Measurements from ENCODE around the gene ZNF555.

The ZNF555 gene

DNA sequence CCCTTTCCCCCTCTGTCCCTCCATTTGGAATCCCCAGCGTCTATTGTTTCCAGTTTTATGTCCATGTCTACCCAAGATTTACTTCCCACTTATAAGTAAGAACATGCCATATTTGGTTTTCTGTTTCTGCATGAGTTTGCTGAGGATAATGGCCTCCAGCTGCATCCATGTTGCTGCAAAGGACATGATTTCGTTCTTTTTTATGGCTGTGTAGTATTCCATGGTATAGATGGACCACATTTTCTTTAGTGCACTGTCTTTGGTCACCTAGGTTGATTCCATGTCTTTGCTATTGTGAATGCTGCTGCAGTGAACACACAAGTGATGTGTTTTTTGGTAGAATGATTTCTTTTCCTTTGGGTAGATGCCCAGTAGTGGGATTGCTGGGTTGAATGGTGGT lies 3.8 kb downstream of the ZNF555 start:
- no peak overlapping the region for H3K27ac ChIP-seq (ENCODE audit: low read depth, low read length)
- no peak overlapping the region for H3K4me3 ChIP-seq (ENCODE audit: low read length)
- peaks cover 7% of the 10 kb centered on the region; the same call in 1 of the 2 replicates for H3K9me3 ChIP-seq (ENCODE audit: control insufficient read depth, insufficient read depth, low read length)
- H3K9me2 ChIP-seq (replicated peaks; ENCODE audit: control insufficient read depth, low read length), result no peaks in the 10 kb centered on the region
- peaks cover 11% of the 10 kb centered on the region for H3F3A ChIP-seq (ENCODE audit: control insufficient read depth, insufficient read depth)
- H3K79me2 ChIP-seq (ENCODE audit: control insufficient read depth, low read length), result peaks cover 35% of the 10 kb centered on the region
- H3K27me3 ChIP-seq (ENCODE audit: control insufficient read depth, low read length), result no peaks in the 10 kb centered on the region
- peaks cover 10% of the 10 kb centered on the region; the same call in 1 of the 2 replicates for H3K36me3 ChIP-seq (ENCODE audit: control insufficient read depth, low read length)
- peaks cover 24% of the 10 kb centered on the region for H3K4me1 ChIP-seq (ENCODE audit: control insufficient read depth, low read length)
- H3K4me2 ChIP-seq (ENCODE audit: low read length), result no peak overlapping the region
- H4K20me1 ChIP-seq (ENCODE audit: control insufficient read depth, insufficient read depth, low read depth, low read length), result no peaks in the 10 kb centered on the region
- no peak for TF ChIP-seq EZH2phosphoT487 (IDR thresholded peaks at IDR 0.05; ENCODE audit: borderline replicate concordance, low read length)
- TF ChIP-seq, protein P1, sequence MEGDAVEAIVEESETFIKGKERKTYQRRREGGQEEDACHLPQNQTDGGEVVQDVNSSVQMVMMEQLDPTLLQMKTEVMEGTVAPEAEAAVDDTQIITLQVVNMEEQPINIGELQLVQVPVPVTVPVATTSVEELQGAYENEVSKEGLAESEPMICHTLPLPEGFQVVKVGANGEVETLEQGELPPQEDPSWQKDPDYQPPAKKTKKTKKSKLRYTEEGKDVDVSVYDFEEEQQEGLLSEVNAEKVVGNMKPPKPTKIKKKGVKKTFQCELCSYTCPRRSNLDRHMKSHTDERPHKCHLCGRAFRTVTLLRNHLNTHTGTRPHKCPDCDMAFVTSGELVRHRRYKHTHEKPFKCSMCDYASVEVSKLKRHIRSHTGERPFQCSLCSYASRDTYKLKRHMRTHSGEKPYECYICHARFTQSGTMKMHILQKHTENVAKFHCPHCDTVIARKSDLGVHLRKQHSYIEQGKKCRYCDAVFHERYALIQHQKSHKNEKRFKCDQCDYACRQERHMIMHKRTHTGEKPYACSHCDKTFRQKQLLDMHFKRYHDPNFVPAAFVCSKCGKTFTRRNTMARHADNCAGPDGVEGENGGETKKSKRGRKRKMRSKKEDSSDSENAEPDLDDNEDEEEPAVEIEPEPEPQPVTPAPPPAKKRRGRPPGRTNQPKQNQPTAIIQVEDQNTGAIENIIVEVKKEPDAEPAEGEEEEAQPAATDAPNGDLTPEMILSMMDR (IDR thresholded peaks at IDR 0.05; ENCODE audit: low read depth, low read length, poor library complexity, severe bottlenecking), result no peak

DNA sequence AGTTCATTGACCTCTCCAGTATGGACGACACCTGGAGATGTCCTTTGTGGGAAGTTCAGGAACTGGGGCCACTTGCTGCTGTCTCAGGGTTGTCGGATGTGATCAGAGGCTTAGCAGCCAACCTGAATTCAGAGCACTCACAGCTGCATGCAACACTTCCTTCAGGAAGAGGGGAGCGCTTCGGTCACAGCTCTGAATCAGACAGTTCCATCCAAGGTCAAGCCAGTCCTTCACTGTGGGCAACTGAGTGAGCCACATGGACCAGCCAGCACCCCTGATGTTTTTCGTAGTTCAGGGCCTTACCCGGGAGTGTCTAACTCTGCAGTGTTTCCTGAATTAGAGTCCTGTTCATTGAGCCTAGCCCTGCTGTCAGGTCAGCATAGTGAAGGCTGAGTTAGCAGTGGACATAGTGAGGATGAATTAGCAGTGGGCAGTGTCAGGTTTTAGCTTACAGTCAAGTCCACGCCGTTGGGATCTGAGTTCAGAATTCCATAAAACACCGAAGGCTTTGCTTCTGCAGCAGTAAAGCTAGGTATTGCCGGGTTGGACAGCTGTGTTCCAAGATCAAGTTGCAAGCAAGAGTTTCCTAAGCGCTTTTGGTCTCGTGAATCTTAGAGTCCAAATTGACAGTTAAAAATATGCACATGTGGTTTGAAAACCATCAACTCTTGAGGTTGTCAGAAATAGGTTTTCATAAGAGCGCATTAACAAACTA lies 5.1 kb downstream of the ZNF555 start:
- Histone ChIP-seq H3K4me3 (ENCODE audit: low read length) (no peak overlapping the region), H3K9me2 (replicated peaks; ENCODE audit: control insufficient read depth, low read length) (no peaks in the 10 kb centered on the region), H3K4me2 (ENCODE audit: low read length) (no peak overlapping the region), H4K20me1 (ENCODE audit: control insufficient read depth, insufficient read depth, low read depth, low read length) (no peaks in the 10 kb centered on the region), H3K36me3 (ENCODE audit: control insufficient read depth, low read length) (peaks cover 21% of the 10 kb centered on the region), H3K27me3 (ENCODE audit: control insufficient read depth, low read length) (no peaks in the 10 kb centered on the region), H3K79me2 (ENCODE audit: control insufficient read depth, low read length) (peaks cover 35% of the 10 kb centered on the region), H3K27ac (ENCODE audit: low read depth, low read length) (no peak overlapping the region), H3K4me1 (ENCODE audit: control insufficient read depth, low read length) (peaks cover 18% of the 10 kb centered on the region), H3F3A (ENCODE audit: control insufficient read depth, insufficient read depth) (peaks cover 11% of the 10 kb centered on the region), H3K9me3 (ENCODE audit: control insufficient read depth, insufficient read depth, low read length) (peaks cover 14% of the 10 kb centered on the region; the same call in 1 of the 2 replicates)
- no peak for TF ChIP-seq EZH2phosphoT487 (IDR thresholded peaks at IDR 0.05; ENCODE audit: borderline replicate concordance, low read length)
- TF ChIP-seq, protein P1 (IDR thresholded peaks at IDR 0.05; ENCODE audit: low read depth, low read length, poor library complexity, severe bottlenecking), result no peak

DNA sequence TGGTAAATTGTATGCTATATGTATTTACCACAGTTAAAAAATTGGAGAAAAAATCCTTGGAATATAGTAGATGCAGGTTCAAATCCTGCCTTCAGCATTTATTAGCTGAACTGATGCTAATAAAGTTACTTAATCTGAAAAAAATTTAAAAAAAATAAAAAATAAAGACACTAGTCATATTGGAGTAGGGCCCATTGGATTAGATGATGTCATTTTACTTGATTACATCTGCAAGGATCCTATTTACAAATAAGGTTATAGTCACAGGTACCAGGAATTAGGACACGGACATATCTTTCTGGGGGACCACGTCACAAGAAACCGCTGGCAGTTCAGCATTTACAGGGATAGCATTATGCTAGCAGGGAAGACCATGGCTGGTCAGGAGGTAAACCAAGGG lies 6.2 kb downstream of the ZNF555 start:
- Histone ChIP-seq H3K9me3 (ENCODE audit: control insufficient read depth, insufficient read depth, low read length) (peaks cover 20% of the 10 kb centered on the region), H3F3A (ENCODE audit: control insufficient read depth, insufficient read depth) (peaks cover 7% of the 10 kb centered on the region), H4K20me1 (ENCODE audit: control insufficient read depth, insufficient read depth, low read depth, low read length) (no peaks in the 10 kb centered on the region), H3K9me2 (replicated peaks; ENCODE audit: control insufficient read depth, low read length) (no peaks in the 10 kb centered on the region), H3K79me2 (ENCODE audit: control insufficient read depth, low read length) (peaks cover 31% of the 10 kb centered on the region), H3K27ac (ENCODE audit: low read depth, low read length) (no peak overlapping the region), H3K4me2 (ENCODE audit: low read length) (no peak overlapping the region), H3K36me3 (ENCODE audit: control insufficient read depth, low read length) (peaks cover 32% of the 10 kb centered on the region), H3K4me1 (ENCODE audit: control insufficient read depth, low read length) (peaks cover 12% of the 10 kb centered on the region), H3K27me3 (ENCODE audit: control insufficient read depth, low read length) (no peaks in the 10 kb centered on the region), H3K4me3 (ENCODE audit: low read length) (no peak overlapping the region)
- TF ChIP-seq, protein P1 (IDR thresholded peaks at IDR 0.05; ENCODE audit: low read depth, low read length, poor library complexity, severe bottlenecking), result no peak
- no peak for TF ChIP-seq EZH2phosphoT487 (IDR thresholded peaks at IDR 0.05; ENCODE audit: borderline replicate concordance, low read length)
